HG03469 (cell line): ENCODE results near the gene MAPK1.
"Not testable (repeated sequence)": the region's sequence is repeated elsewhere in the genome, so short reads cannot be mapped to it uniquely, and the experiment has no call there.

ENCODE experiments used
- ATAC-seq: cut with Tn5 transposase; IDR thresholded peaks from one replicate; pipeline ENCODE4 v1.9.1; 2021; ENCODE audit warnings: mild to moderate bottlenecking, moderate library complexity, moderate number of reproducible peaks; ENCODE audit not compliant: unreplicated experiment

MAPK1 gene

GRCh38 chr22:21823740-21824444 is 43.6 kb downstream of the MAPK1 start:
- ATAC-seq: no peak

DNA sequence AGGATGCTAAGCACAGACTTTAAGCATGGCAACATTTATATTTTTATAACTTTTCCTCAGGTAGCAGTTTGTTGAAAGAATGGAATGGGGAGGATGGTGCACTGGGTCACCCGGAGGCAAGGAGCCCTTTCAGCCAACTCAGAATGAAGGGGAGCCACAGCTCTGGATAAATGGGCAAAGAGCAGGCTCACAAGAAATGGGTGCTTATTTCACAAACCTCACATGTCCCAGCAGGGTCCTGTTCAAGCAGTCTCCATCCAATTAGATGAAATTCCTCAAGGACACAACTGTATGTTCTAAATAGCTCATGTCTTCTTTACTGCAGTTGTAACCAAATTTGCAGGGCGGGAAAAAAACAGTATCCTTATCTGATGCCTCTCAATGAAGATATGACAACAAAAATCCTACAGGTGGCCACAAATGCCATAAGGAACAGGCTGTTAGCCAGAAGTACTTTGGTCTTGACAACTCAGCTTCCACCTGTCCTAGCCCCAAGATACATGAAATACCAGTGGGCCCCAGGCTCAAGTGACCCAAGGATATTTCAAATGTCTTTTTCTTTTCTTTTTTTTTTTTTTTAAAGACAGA is 48.2 kb downstream of the MAPK1 start:
- ATAC-seq: no peak

DNA sequence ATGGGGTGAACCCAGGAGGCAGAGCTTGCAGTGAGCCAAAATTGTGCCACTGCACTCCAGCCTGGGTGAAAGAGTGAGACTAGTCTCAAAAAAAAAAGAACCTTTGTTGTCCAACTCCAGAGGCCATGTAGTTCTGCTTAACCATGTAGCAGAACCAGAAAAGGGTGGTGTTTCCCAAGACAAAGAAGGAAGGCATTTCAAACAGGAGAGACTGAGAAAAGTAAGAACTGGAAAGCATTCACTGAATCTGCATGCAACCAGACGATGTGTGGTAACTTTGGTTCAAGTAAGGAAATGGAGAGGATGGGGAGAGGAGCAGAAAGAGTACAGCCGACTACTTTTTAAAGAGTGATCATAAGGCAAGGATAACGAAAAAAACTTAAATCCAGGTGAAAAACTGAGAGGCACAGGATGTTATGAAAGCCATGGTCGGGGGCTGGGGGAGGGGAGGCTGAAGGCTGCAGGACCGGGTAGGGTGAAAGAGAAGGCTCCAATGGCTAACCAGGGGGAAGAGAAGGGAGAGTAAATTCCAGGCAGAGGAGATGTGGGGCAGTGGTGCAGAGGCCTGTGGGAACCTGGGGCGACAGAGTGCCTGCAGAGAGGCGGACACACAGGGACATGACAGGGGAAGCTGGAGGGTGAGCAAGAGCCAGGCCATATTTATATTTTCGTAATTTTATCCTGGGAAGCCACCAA is 48.8 kb downstream of the MAPK1 start:
- no peak for ATAC-seq

GRCh38 chr22:21817497-21817853 is 50.0 kb downstream of the MAPK1 start:
- not testable (repeated sequence) for ATAC-seq

- no peak for ATAC-seq
Measured at GRCh38 chr22:21816787-21817496, 50.5 kb downstream of the MAPK1 start.

- ATAC-seq: no peak
Measured at GRCh38 chr22:21816472-21816786, 51.0 kb downstream of the MAPK1 start.

DNA sequence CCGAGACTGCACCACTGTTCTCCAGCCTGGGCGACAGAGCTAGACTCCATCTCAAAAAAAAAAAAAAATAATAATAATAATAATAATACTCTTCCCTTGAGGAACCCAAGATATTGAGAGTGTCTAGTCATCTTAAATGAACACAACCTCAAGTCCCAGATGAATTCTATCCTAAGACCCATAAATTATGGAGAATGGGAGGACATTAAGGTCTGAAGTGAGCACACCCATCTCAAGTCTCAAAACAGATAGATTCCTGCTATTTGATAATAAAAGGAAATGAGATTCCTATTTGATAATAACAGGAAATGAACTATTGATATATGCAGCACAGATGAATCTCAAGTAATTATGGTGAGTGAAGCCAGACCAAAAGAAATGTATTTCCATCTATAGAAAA is 51.5 kb downstream of the MAPK1 start:
- no peak for ATAC-seq

GRCh38 chr22:21815357-21815756 is 52.1 kb downstream of the MAPK1 start:
- no peak for ATAC-seq

DNA sequence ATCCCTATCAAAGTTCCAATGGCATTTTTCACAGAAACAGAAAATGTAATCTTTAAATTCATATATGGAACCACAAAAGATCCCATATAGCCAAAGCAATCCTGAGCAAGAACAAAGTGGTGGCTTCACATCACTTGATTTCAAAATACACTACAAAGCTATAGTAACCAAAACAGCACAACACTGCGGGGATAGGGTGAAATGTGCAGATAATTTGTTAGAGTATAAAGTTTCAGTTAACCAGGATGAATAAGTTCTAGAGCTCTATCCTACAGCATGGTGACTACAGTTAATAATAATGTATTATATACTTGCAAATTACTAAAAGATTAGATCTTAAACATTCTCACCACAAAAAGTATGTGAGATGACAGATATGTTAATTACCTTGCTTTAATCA is 55.5 kb downstream of the MAPK1 start:
- no peak for ATAC-seq

GRCh38 chr22:21807544-21808529 is 59.6 kb downstream of the MAPK1 start:
- no peak for ATAC-seq

DNA sequence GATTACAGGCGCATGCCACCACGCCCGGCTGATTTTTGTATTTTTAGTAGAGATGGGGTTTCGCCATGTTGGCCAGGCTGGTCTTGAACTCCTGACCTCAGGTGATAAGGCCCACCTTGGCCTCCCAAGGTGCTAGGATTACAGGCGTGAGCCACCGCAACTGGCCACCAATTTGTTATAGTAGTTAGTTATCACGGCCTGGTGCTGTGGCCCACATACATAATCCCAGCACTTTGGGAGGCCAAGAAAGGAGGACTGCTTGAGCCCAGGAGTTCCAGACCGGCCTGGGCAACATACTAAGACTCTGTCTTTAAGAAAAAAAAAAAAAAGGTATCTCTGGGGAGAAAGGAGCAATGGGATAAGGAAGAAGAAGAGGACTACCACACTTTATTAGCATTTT is 62.1 kb downstream of the MAPK1 start:
- ATAC-seq: not testable (repeated sequence)

DNA sequence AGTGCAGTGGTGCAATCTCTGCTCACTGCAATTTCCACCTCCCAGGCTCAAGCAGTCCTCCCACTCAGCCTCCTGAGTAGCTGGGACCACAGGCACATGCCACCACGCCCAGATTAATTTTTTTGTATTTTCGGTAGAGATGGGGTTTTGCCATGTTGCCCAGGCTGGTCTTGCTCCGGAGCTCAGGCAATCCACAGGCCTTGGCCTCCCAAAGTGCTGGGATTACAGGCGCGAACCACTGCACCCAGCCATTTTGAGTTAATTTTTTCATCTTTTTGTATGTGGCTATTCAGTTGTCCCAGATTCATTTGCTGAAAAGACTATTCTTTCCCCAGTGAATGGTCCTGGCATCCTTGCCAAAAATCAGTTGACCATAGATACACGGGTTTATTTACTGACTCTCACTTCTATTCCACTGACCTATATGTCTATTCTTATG is 63.6 kb downstream of the MAPK1 start:
- ATAC-seq: no peak

DNA sequence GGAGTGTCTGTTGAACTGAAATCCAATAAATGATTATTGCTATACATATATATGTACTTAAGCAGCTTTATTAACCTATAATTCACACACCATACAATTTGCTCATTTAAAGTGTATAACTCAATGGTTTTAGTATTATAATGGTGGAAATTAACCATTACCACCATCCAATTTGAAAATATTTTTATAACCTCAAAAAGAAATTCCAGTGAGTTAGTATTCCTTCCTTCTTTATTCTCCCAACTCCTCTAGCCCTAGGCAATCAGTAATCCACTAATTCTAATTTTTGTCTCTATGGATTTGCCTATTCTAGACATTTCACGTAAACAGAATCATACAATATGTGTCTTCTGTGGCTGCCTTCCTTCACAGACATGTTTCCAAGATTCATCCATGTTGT is 64.8 kb downstream of the MAPK1 start:
- ATAC-seq: no peak

DNA sequence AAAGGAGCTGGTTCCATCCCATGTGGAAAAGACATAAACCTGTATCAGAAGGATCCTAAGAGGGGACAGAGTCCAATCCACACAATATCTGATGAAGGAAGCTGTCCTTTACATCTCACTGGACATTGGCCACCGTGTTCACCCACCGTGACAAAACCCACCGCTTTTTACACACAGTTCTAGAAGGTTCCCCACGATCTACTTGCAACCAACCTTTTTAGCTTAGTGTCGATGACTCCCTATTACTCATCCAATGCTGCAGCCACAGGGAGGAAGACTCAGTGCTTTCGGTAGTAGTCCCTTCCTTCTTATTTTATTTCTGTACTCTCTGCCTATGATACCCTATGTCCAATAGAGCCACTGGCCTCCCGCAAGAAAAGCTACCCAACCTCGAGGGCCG is 65.4 kb downstream of the MAPK1 start:
- ATAC-seq: no peak

- not testable (repeated sequence) for ATAC-seq
Measured at GRCh38 chr22:21801304-21801644, 66.2 kb downstream of the MAPK1 start.

- ATAC-seq: no peak
Measured at GRCh38 chr22:21800552-21801303, 66.7 kb downstream of the MAPK1 start.

DNA sequence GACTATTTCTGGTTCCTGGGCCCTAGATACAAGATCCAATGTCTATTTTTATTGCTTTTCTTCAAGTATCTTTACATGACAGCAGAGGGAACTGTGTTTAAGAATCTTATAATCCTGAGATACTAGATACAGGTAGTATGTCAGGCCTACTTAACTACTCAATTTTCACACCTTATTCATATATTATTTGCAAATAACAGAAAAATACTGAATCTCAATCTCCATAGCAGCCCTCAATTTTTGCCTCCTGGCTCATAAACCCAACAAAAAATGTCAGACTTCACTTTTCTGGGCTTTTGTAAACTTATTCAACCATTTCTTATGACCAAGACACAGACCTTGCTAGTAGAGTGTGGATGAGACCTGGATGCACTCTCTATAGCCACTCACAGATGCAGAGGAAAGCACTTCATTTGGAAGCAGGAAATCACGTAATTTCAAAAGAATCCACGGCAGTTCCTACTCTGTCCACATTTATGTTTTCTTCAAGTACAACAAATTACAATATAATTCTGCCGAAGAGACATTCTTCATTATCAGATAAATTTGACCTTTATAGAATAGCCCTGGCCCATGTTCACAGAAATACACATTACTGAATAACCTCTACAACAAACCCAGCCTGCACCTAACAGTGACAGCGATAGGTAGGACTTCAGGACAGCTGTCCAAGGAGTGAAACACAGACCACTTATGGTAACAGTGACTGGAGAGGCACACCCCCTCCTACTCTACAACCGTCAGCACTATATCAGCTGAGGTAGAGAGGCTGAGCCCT is 69.8 kb downstream of the MAPK1 start:
- ATAC-seq: no peak

DNA sequence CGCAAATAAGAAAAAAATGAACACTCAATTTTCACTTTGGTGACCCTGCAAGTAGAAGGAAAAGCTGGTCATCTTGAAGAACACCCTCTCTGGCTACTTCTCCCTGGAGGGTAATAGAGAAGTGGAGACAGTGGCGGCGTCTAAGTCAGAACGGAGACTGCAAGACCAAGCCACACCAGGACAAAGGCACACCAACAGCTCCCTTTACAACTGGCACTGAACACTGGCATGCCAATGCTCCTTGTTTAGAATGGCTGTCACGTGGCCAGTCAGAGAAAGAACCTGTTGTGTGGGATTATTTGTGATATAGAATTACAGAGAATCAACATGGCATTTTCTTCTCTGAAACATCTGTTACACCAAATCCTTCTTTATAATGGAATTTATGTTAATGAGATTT is 70.6 kb downstream of the MAPK1 start:
- no peak for ATAC-seq

GRCh38 chr22:21796231-21796630 is 71.2 kb downstream of the MAPK1 start:
- ATAC-seq: no peak
